Measurements from ENCODE around the gene HTT. TPM values are rescaled to one million over a fixed set of nuclear protein-coding genes. Genes with fewer than 3 reads are reported as not detected.

The HTT gene
- total and polyA plus RNA-seq, 10 of the 15 experiments (the other 5 are each of a cell fraction or from before 2014, with no cell fraction given), result 3.3 to 113 (median 43.3) TPM

DNA sequence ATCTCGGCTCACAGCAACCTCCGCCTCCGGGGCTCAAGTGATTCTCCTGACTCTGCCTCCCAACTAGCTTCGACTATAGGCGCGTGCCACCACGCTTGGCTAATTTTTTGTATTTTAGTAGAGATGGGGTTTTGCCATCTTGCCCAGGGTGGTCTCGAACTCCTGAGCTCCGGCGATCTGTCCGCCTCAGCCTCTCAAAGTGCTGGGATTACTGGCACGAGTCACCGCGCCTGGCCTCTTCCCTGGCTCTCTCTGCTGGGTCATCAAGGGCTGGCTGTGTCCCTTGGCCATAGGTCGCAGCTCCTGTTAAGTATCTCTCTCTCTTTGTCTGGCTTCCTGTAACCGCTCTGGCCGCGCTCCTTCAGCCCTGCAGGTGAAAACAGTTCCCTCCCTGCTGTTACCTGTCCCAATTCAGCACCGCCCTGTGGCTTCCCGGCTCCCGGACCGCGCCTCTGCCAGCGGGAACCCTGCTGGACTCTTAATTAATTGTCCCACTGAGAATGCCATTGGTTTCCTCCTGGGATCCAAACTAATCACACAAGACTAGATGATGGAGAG, 217.0 kb downstream of the HTT start:
- Histone ChIP-seq H3K4me3 (peak overlapping the region; percentile 85), H3K27ac (ENCODE audit: control insufficient read depth, insufficient read depth) (no peak overlapping the region), H3K27me3 (replicated peaks in 1 of 2; ENCODE audit: control insufficient read depth in 2 of 2, insufficient read depth in 2 of 2, low read length in 1 of 2) (peaks cover 2 to 7% of the 10 kb centered on the region in 2 experiments; a peak in 2 of 4 replicates), H4K20me1 (ENCODE audit: control insufficient read depth, insufficient read depth) (no peaks in the 10 kb centered on the region), H3K4me2 (ENCODE audit: control insufficient read depth, insufficient read depth) (peak overlapping the region; percentile 100), H3K79me2 (ENCODE audit: control insufficient read depth, insufficient read depth, low read length) (no peaks in the 10 kb centered on the region), H3K36me3 (ENCODE audit: control insufficient read depth in 2 of 2, insufficient read depth in 2 of 2, low read length in 1 of 2) (no peaks in the 10 kb centered on the region), H3K9ac (ENCODE audit: control insufficient read depth, insufficient read depth, low read length) (no peak overlapping the region), H3K4me1 (ENCODE audit: control insufficient read depth, insufficient read depth, low read length) (peaks cover 16% of the 10 kb centered on the region), H2AFZ (ENCODE audit: control insufficient read depth, low read depth, low read length) (peak overlapping the region; percentile 66; the same call in 1 of the 2 replicates), H3K9me3 (replicated peaks; ENCODE audit: control insufficient read depth, insufficient read depth, low read length) (no peaks in the 10 kb centered on the region; the same call in 2 of the 3 replicates)
- SMC1A ChIA-PET (ENCODE audit: uncharacterized antibody, unreplicated experiment), result interaction anchor here (0.6 to 1.9 kb wide), 2 partner anchors 11 to 665 kb away, joined by 3 to 4 read pairs; no protein-coding TSS in a partner anchor
- DNase-seq (ENCODE audit: low read depth, low spot score), result no peak
- POLR2A ChIA-PET, result interaction anchor here (0.7 kb wide), 1 partner anchor 181 kb away, joined by 5 read pairs; no protein-coding TSS in a partner anchor
- 77% methylated on average over 24 of the region's 24 CpGs for WGBS (ENCODE audit: insufficient coverage, insufficient replicate concordance, low lambda C conversion rate, missing lambda C conversion rate)
- TF ChIP-seq IRF4 (IDR thresholded peaks at IDR 0.05; ENCODE audit: low read depth, low read length), result no peak
- TF ChIP-seq MYB (IDR thresholded peaks at IDR 0.05; ENCODE audit: borderline replicate concordance, low read depth, low read length), result no peak
- no peak for TF ChIP-seq RCOR1 (conservative IDR thresholded peaks at IDR 0.05; ENCODE audit: low read depth, low read length)
- TF ChIP-seq POLR2AphosphoS5 (IDR thresholded peaks at IDR 0.05; ENCODE audit: low read length), result no peak
- no peak for TF ChIP-seq HDAC6 (IDR thresholded peaks at IDR 0.05; ENCODE audit: unreplicated experiment)
- TF ChIP-seq, protein P1, sequence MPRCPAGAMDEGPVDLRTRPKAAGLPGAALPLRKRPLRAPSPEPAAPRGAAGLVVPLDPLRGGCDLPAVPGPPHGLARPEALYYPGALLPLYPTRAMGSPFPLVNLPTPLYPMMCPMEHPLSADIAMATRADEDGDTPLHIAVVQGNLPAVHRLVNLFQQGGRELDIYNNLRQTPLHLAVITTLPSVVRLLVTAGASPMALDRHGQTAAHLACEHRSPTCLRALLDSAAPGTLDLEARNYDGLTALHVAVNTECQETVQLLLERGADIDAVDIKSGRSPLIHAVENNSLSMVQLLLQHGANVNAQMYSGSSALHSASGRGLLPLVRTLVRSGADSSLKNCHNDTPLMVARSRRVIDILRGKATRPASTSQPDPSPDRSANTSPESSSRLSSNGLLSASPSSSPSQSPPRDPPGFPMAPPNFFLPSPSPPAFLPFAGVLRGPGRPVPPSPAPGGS (IDR thresholded peaks at IDR 0.05; ENCODE audit: borderline replicate concordance, insufficient read depth, low read depth, low read length, poor library complexity, severe bottlenecking), result no peak
- no peak for TF ChIP-seq RFX5 (IDR thresholded peaks at IDR 0.05; ENCODE audit: low read depth, low read length)
- no peak for TF ChIP-seq NR2F1 (conservative IDR thresholded peaks at IDR 0.05)
- TF ChIP-seq JUND (IDR thresholded peaks at IDR 0.05; ENCODE audit: low read depth, low read length), result no peak
- no TSS peak for BruUV-seq (replicated peaks)
- RAD21 ChIA-PET (ENCODE audit: unreplicated experiment), result no interaction called here
- ATAC-seq, result no peak
- in situ Hi-C loops (cut with MboI), result no loop called here
- intact Hi-C loops (cut with micrococcal nuclease; ENCODE audit: unreplicated experiment), result no loop called here
- CTCF ChIA-PET, result no interaction called here
- FAIRE-seq, result no peak

All from GM12878 (cell line).